RWPE1 (cell line): Measurements from ENCODE around the gene BFAR.

ENCODE experiments used
- CTCF ChIA-PET: fragments of 350-600 bp; sonication (Branson Sonifier 250); formaldehyde crosslinking; extraction: SDS; loops from one replicate; lab custom pipeline; 2021; lab: Yijun Ruan, JAX
- POLR2A ChIA-PET: fragments of 400-600 bp; formaldehyde crosslinking; extraction: SDS; loops from one replicate; lab custom pipeline; 2020; ENCODE audit warnings: antibody characterized with exemption; ENCODE audit not compliant: low non-redundant PET; lab: Yijun Ruan, JAX
- DNase-seq: peaks from one replicate; pipeline ENCODE4 v3.0.0; 2012; ENCODE audit warnings: low spot score
- H3K27ac ChIP-seq: fragments of 450-650 bp; 2 replicates; pipeline ENCODE4 v1.5.1; 2017
- CTCF ChIP-seq: fragments of 450-650 bp; conservative IDR thresholded peaks from 2 replicates; pipeline ENCODE4 v1.5.1; 2017; ENCODE audit warnings: low read depth, mild to moderate bottlenecking

BFAR gene

GRCh38 chr16:14606102-14606501, 26.6 kb upstream of the BFAR start:
- no peak for DNase-seq
- no peak for TF ChIP-seq CTCF
- H3K27ac ChIP-seq, result no peak overlapping the region
- ChIA-PET POLR2A (no interaction called here), CTCF (interaction anchor here (0.6 kb wide), 1 partner anchor 63 kb away, joined by 3 read pairs; no protein-coding TSS in a partner anchor)

GRCh38 chr16:14608111-14608566, 24.6 kb upstream of the BFAR start:
- POLR2A ChIA-PET, result no interaction called here
- CTCF ChIA-PET, result interaction anchor here (0.6 kb wide), 1 partner anchor 106 kb away, joined by 3 read pairs; no protein-coding TSS in a partner anchor
- DNase-seq, result no peak
- TF ChIP-seq CTCF, result no peak
- no peak overlapping the region for H3K27ac ChIP-seq

- H3K27ac ChIP-seq, result no peak overlapping the region
- no peak for DNase-seq
- ChIA-PET CTCF (no interaction called here), POLR2A (no interaction called here)
- no peak for TF ChIP-seq CTCF
Observed at GRCh38 chr16:14608604-14609003, 24.1 kb upstream of the BFAR start.

- ChIA-PET CTCF (no interaction called here), POLR2A (no interaction called here)
- no peak overlapping the region for H3K27ac ChIP-seq
- DNase-seq, result no peak
- TF ChIP-seq CTCF, result no peak
Observed at GRCh38 chr16:14609716-14610115, 23.0 kb upstream of the BFAR start.

GRCh38 chr16:14611660-14612059, 21.1 kb upstream of the BFAR start:
- ChIA-PET POLR2A (no interaction called here), CTCF (interaction anchor here (0.7 kb wide), 1 partner anchor 201 kb away, joined by 5 read pairs; no protein-coding TSS in a partner anchor)
- no peak for TF ChIP-seq CTCF
- H3K27ac ChIP-seq, result no peak overlapping the region
- no peak for DNase-seq

- CTCF ChIA-PET, result no interaction called here
- H3K27ac ChIP-seq, result no peak overlapping the region
- POLR2A ChIA-PET, result no interaction called here
- no peak for DNase-seq
- no peak for TF ChIP-seq CTCF
Observed at GRCh38 chr16:14613991-14614390, 18.8 kb upstream of the BFAR start.
